Adipocyte (in vitro differentiated cells): ENCODE results near the gene PNMA8B.

Source experiments
- DNase-seq: peaks from one replicate; pipeline ENCODE4 v3.0.0-alpha.2; 2015; ENCODE audit warnings: low read depth
- H3K27me3 ChIP-seq: replicated peaks from 2 replicates; pipeline ENCODE4 v1.7.0; 2013; ENCODE audit warnings: mild to moderate bottlenecking, low read length, moderate library complexity; ENCODE audit not compliant: control insufficient read depth, insufficient read depth
- H3K36me3 ChIP-seq: 2 replicates; pipeline ENCODE4 v1.7.0; 2013; ENCODE audit warnings: low read length, mild to moderate bottlenecking, moderate library complexity; ENCODE audit not compliant: control insufficient read depth, insufficient read depth, severe bottlenecking
- H3K4me1 ChIP-seq: 2 replicates; pipeline ENCODE4 v1.7.0; 2013; ENCODE audit warnings: mild to moderate bottlenecking, low read length, moderate library complexity; ENCODE audit not compliant: control insufficient read depth, insufficient read depth
- H3K4me3 ChIP-seq: 2 replicates; pipeline ENCODE4 v1.7.0; 2013; ENCODE audit warnings: mild to moderate bottlenecking, low read length, moderate library complexity
- H3K9ac ChIP-seq: 2 replicates; pipeline ENCODE4 v1.7.0; 2013; ENCODE audit warnings: mild to moderate bottlenecking, low read length, moderate library complexity
- H3K9me3 ChIP-seq: 2 replicates; pipeline ENCODE4 v1.7.0; 2013; ENCODE audit warnings: mild to moderate bottlenecking, low read length, moderate library complexity; ENCODE audit not compliant: control insufficient read depth

Gene PNMA8B

GRCh38 chr19:46492841-46493235, 2.8 kb downstream of the PNMA8B start:
- no peak for DNase-seq
- Histone ChIP-seq H3K4me3 (peak overlapping the region; percentile 41), H3K4me1 (peaks cover 31% of the 10 kb centered on the region), H3K36me3 (no peaks in the 10 kb centered on the region), H3K9me3 (no peaks in the 10 kb centered on the region), H3K9ac (peak overlapping the region; percentile 79), H3K27me3 (no peaks in the 10 kb centered on the region)

GRCh38 chr19:46491975-46492682, 3.5 kb downstream of the PNMA8B start:
- peak overlapping the region; percentile 79 for H3K9ac ChIP-seq
- no peaks in the 10 kb centered on the region for H3K9me3 ChIP-seq
- no peak overlapping the region for H3K4me3 ChIP-seq
- no peaks in the 10 kb centered on the region for H3K27me3 ChIP-seq
- no peaks in the 10 kb centered on the region for H3K36me3 ChIP-seq
- peaks cover 37% of the 10 kb centered on the region for H3K4me1 ChIP-seq
- no peak for DNase-seq

- Histone ChIP-seq H3K9ac (no peak overlapping the region), H3K4me1 (peaks cover 39% of the 10 kb centered on the region), H3K36me3 (no peaks in the 10 kb centered on the region), H3K9me3 (no peaks in the 10 kb centered on the region), H3K4me3 (no peak overlapping the region), H3K27me3 (no peaks in the 10 kb centered on the region)
- DNase-seq = no peak
Observed at GRCh38 chr19:46490774-46491173, 4.9 kb downstream of the PNMA8B start.

GRCh38 chr19:46489445-46490272, 6.0 kb downstream of the PNMA8B start:
- Histone ChIP-seq H3K9ac (peak overlapping the region; percentile 83), H3K4me1 (peaks cover 39% of the 10 kb centered on the region), H3K9me3 (no peaks in the 10 kb centered on the region), H3K36me3 (no peaks in the 10 kb centered on the region), H3K4me3 (peak overlapping the region; percentile 34), H3K27me3 (no peaks in the 10 kb centered on the region)
- DNase-seq = peak; percentile 64

- peak overlapping the region; percentile 25 for H3K4me3 ChIP-seq
- no peaks in the 10 kb centered on the region for H3K27me3 ChIP-seq
- no peaks in the 10 kb centered on the region for H3K9me3 ChIP-seq
- DNase-seq = no peak
- peak overlapping the region; percentile 83 for H3K9ac ChIP-seq
- peaks cover 35% of the 10 kb centered on the region for H3K4me1 ChIP-seq
- no peaks in the 10 kb centered on the region for H3K36me3 ChIP-seq
Observed at GRCh38 chr19:46488551-46488950, 7.1 kb downstream of the PNMA8B start.

GRCh38 chr19:46487802-46488445, 7.7 kb downstream of the PNMA8B start:
- Histone ChIP-seq H3K9me3 (no peaks in the 10 kb centered on the region), H3K36me3 (no peaks in the 10 kb centered on the region), H3K9ac (peak overlapping the region; percentile 83), H3K4me1 (peaks cover 35% of the 10 kb centered on the region), H3K27me3 (no peaks in the 10 kb centered on the region), H3K4me3 (peak overlapping the region; percentile 85)
- peak; percentile 92 for DNase-seq

GRCh38 chr19:46487178-46487801, 8.4 kb downstream of the PNMA8B start:
- peaks cover 35% of the 10 kb centered on the region for H3K4me1 ChIP-seq
- no peaks in the 10 kb centered on the region for H3K27me3 ChIP-seq
- H3K36me3 ChIP-seq = no peaks in the 10 kb centered on the region
- peak overlapping the region; percentile 83 for H3K9ac ChIP-seq
- no peaks in the 10 kb centered on the region for H3K9me3 ChIP-seq
- H3K4me3 ChIP-seq = peak overlapping the region; percentile 85
- DNase-seq = no peak

GRCh38 chr19:46486358-46486757, 9.3 kb downstream of the PNMA8B start:
- no peaks in the 10 kb centered on the region for H3K27me3 ChIP-seq
- no peak for DNase-seq
- no peak overlapping the region for H3K9ac ChIP-seq

GRCh38 chr19:46484656-46485055, 11.0 kb downstream of the PNMA8B start:
- H3K9ac ChIP-seq = no peak overlapping the region
- no peaks in the 10 kb centered on the region for H3K36me3 ChIP-seq
- no peak overlapping the region for H3K4me3 ChIP-seq
- H3K4me1 ChIP-seq = peaks cover 46% of the 10 kb centered on the region
- no peaks in the 10 kb centered on the region for H3K9me3 ChIP-seq
- no peaks in the 10 kb centered on the region for H3K27me3 ChIP-seq
- DNase-seq = no peak

More at GRCh38 chr19:46486358-46486757, 9.3 kb downstream of the PNMA8B start:
- Histone ChIP-seq H3K9me3 (no peaks in the 10 kb centered on the region), H3K4me3 (no peak overlapping the region), H3K4me1 (peaks cover 45% of the 10 kb centered on the region), H3K36me3 (no peaks in the 10 kb centered on the region)

- Histone ChIP-seq H3K4me1 (peaks cover 32% of the 10 kb centered on the region), H3K4me3 (no peak overlapping the region), H3K27me3 (no peaks in the 10 kb centered on the region), H3K36me3 (no peaks in the 10 kb centered on the region), H3K9me3 (no peaks in the 10 kb centered on the region), H3K9ac (peak overlapping the region; percentile 90)
- DNase-seq = peak; percentile 35
Observed at GRCh38 chr19:46482631-46483030, 13.0 kb downstream of the PNMA8B start.

- Histone ChIP-seq H3K36me3 (no peaks in the 10 kb centered on the region), H3K27me3 (no peaks in the 10 kb centered on the region), H3K9me3 (no peaks in the 10 kb centered on the region), H3K9ac (peak overlapping the region; percentile 90), H3K4me3 (peak overlapping the region; percentile 60), H3K4me1 (peaks cover 25% of the 10 kb centered on the region)
- peak; percentile 73 for DNase-seq
Observed at GRCh38 chr19:46481947-46482346, 13.7 kb downstream of the PNMA8B start.
